AG10803 (cell line): ENCODE results near the gene MEX3D.

Source experiments
- DNase-seq: peaks from one replicate; pipeline ENCODE4 v3.0.0; 2010; ENCODE audit warnings: low read depth
- H3K4me3 ChIP-seq: 2 replicates; pipeline ENCODE4 v1.5.1; 2011; ENCODE audit warnings: mild to moderate bottlenecking, low read length, control low read depth
- TF ChIP-seq, protein P1 (sequence below): conservative IDR thresholded peaks from 2 replicates; pipeline ENCODE4 v1.5.1; 2011; ENCODE audit warnings: mild to moderate bottlenecking, low read length, control low read depth, inconsistent platforms

MEX3D gene

GRCh38 chr19:1585243-1585580 lies 17.1 kb upstream of the MEX3D start:
- H3K4me3 ChIP-seq = no peak overlapping the region
- TF ChIP-seq, protein P1, sequence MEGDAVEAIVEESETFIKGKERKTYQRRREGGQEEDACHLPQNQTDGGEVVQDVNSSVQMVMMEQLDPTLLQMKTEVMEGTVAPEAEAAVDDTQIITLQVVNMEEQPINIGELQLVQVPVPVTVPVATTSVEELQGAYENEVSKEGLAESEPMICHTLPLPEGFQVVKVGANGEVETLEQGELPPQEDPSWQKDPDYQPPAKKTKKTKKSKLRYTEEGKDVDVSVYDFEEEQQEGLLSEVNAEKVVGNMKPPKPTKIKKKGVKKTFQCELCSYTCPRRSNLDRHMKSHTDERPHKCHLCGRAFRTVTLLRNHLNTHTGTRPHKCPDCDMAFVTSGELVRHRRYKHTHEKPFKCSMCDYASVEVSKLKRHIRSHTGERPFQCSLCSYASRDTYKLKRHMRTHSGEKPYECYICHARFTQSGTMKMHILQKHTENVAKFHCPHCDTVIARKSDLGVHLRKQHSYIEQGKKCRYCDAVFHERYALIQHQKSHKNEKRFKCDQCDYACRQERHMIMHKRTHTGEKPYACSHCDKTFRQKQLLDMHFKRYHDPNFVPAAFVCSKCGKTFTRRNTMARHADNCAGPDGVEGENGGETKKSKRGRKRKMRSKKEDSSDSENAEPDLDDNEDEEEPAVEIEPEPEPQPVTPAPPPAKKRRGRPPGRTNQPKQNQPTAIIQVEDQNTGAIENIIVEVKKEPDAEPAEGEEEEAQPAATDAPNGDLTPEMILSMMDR = no peak
- DNase-seq = no peak

DNA sequence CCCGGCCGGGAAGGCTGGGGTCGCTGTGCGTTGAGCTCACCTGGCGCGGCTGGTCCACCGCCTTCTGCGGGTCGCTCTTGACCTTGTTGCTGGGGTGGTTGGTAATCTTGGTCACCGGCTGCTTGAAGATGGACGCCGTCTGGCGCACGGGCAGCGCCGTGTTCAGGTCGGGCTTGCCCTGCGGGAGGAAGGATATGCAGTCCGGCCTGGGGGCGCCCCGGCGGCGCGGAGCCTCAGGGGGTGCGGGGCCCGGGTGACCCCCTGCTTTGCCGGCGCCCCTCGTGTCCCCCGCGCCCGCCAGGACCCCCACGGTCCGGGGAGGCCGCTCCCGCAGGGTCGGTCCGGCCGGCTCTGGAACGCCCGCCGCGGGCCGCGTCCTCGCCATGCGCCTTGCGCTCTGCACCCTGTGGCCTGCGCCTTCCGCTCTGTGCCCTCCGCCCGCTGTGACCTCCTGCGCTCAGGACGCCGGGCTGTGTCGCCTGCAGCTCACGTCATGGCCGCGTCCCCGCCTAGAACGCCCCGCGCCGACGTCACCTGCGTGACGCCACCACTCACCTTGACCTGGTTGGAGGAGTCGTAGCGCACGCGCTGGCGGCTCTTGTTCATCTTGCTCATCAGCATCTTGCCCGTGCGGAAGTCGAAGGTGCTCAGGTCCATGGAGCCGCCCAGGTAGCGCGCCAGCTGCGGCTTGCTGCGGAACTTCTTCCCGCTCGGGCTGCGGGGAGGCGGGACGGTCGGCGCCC lies 16.5 kb upstream of the MEX3D start:
- H3K4me3 ChIP-seq = no peak overlapping the region
- no peak for DNase-seq

DNA sequence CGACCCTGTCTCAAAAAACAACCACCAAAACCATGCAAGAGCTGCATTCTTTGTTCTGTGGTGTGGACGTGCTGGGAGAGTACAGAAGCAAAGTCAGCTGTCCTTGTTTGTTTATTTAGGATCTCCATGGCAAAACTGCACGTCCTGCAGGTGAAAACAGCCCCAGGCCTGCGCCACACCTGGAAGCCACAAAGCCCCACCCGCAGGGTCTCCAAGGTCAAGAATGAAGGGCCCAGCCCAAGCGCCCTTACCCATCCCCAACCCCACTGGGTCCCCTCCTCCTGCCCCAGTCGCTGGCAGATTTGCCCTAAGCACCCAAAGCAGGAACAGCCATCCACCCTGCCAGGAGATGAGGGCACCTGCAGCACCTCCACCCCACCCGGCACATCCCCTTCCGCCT lies 14.1 kb upstream of the MEX3D start:
- TF ChIP-seq, protein P1 = no peak
- H3K4me3 ChIP-seq = no peak overlapping the region
- no peak for DNase-seq

More for the DNA sequence above, 16.5 kb upstream of the MEX3D start:
- TF ChIP-seq, protein P1 = no peak

GRCh38 chr19:1580957-1581356 lies 12.8 kb upstream of the MEX3D start:
- DNase-seq = no peak
- TF ChIP-seq, protein P1 = no peak
- no peak overlapping the region for H3K4me3 ChIP-seq

DNA sequence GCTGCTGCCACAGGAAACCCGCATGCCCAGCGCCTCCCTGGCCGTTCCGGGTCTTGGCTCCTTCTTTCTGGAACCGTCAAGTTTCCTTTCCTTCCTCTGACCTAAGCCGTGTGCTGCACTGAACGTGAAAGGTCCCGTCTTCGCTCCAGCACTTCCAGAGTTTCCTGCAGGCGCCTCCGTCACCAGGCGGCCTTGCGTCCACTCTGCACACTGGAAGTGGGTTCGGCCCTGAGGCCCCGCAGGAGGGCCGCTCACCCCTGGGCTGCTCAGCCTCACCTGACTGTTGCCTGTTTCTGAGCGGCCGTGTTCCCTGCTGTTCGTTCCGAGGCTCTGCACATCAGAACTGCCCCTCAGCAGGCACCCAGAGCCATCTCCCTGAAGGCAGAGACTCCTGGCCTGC lies 12.3 kb upstream of the MEX3D start:
- DNase-seq = no peak
- no peak overlapping the region for H3K4me3 ChIP-seq
- TF ChIP-seq, protein P1 = no peak

- TF ChIP-seq, protein P1 = no peak
- no peak for DNase-seq
These were observed 11.1 kb upstream of the MEX3D start for GRCh38 chr19:1579222-1579621.

GRCh38 chr19:1577929-1578618 lies 9.9 kb upstream of the MEX3D start:
- TF ChIP-seq, protein P1 = no peak
- no peak overlapping the region for H3K4me3 ChIP-seq
- DNase-seq = no peak

More at GRCh38 chr19:1579222-1579621, 11.1 kb upstream of the MEX3D start:
- no peak overlapping the region for H3K4me3 ChIP-seq
